K562 (cell line): ENCODE results near the gene KLF13. TPM values are rescaled to one million over a fixed set of nuclear protein-coding genes. Genes with fewer than 3 reads are reported as not detected.

Experiments used
- DIDO1 ChIP-seq: fragments of 450-650 bp; IDR thresholded peaks from 2 replicates; pipeline ENCODE4 v1.6.1; 2016; ENCODE audit warnings: low read depth, missing biosample characterization, missing genetic modification characterization
- ERF ChIP-seq: fragments of 450-650 bp; formaldehyde crosslinking; IDR thresholded peaks from 2 replicates; pipeline ENCODE4 v1.4.0; 2020; ENCODE audit warnings: mild to moderate bottlenecking, mixed read lengths
- FOXP1 ChIP-seq: sonication (generic); formaldehyde crosslinking; IDR thresholded peaks from 2 replicates; pipeline ENCODE4 v1.8.0; 2022; ENCODE audit warnings: mild to moderate bottlenecking, missing genetic modification reagents
- GABPB1 ChIP-seq: sonication (generic); formaldehyde crosslinking; IDR thresholded peaks from 2 replicates; pipeline ENCODE4 v1.8.0; 2022; ENCODE audit warnings: mild to moderate bottlenecking, missing genetic modification reagents
- NEUROD1 ChIP-seq: fragments of 150-350 bp; IDR thresholded peaks from 2 replicates; pipeline ENCODE4 v1.6.1; 2014; ENCODE audit warnings: borderline replicate concordance, low read length, low read depth; ENCODE audit not compliant: partially characterized antibody
- NR2F6 ChIP-seq: fragments of 450-650 bp; formaldehyde crosslinking; IDR thresholded peaks from 2 replicates; pipeline ENCODE4 v1.4.0; 2020; ENCODE audit warnings: mild to moderate bottlenecking
- POLR2A ChIP-seq: fragments of 450-650 bp; conservative IDR thresholded peaks from 2 replicates; pipeline ENCODE4 v1.6.1; 2016
- POLR3A ChIP-seq: IDR thresholded peaks from 2 replicates; pipeline ENCODE4 v1.6.1; 2011; ENCODE audit warnings: borderline replicate concordance, mild to moderate bottlenecking, moderate library complexity; ENCODE audit not compliant: insufficient read length, insufficient read depth; ENCODE audit errors: extremely low read depth
- RBBP5 ChIP-seq: fragments of 200-600 bp; sonication (generic); IDR thresholded peaks from 2 replicates; pipeline ENCODE4 v1.6.1; 2012; ENCODE audit warnings: borderline replicate concordance, mild to moderate bottlenecking, low read length, control low read depth, inconsistent platforms; ENCODE audit not compliant: insufficient read depth, poor library complexity, severe bottlenecking
- TFE3 ChIP-seq: fragments of 450-650 bp; formaldehyde crosslinking; IDR thresholded peaks from 2 replicates; pipeline ENCODE4 v1.4.0; 2020; ENCODE audit warnings: mild to moderate bottlenecking, mixed read lengths
- TGIF2 ChIP-seq: sonication (generic); formaldehyde crosslinking; IDR thresholded peaks from 2 replicates; pipeline ENCODE4 v1.8.1; 2022; ENCODE audit warnings: mild to moderate bottlenecking, missing genetic modification reagents, moderate library complexity
- TOE1 ChIP-seq, 2 experiments: fragments of 450-650 bp in 1 of 2; sonication (generic) in 1 of 2; formaldehyde crosslinking in 1 of 2; IDR thresholded peaks; 2 replicates each; pipeline versions ENCODE4 v1.7.1 to v1.8.0; 2016 to 2022; ENCODE audit warnings: borderline replicate concordance in 2 of 2, mild to moderate bottlenecking in 2 of 2, antibody characterized with exemption in 1 of 2, inconsistent platforms in 1 of 2, low read depth in 1 of 2, missing genetic modification reagents in 1 of 2, moderate library complexity in 1 of 2
- U2AF2 ChIP-seq: fragments of 200-400 bp; formaldehyde crosslinking; optimal IDR thresholded peaks from 2 replicates; pipeline ENCODE3; 2017; ENCODE audit warnings: low read depth, mild to moderate bottlenecking, low read length
- ZBTB11 ChIP-seq, 3 experiments: fragments of 200-800 bp in 1 of 3; fragments of 250-450 bp in 1 of 3; fragments of 450-650 bp in 1 of 3; sonication (Bioruptor Pico) in 1 of 3; sonication (Bioruptor generic) in 1 of 3; formaldehyde crosslinking in 1 of 3; IDR thresholded peaks; 2 replicates each; pipeline versions ENCODE4 v1.6.1 to v1.8.0; 2016 to 2022; ENCODE audit warnings: mild to moderate bottlenecking in 2 of 3, missing genetic modification characterization in 2 of 3, missing compliant biosample characterization in 1 of 3, moderate library complexity in 1 of 3
- ZNF3 ChIP-seq: fragments of 250-450 bp; sonication (Bioruptor Pico); IDR thresholded peaks from 2 replicates; pipeline ENCODE4 v1.5.0; 2021; ENCODE audit warnings: mild to moderate bottlenecking, moderate library complexity
- polyA plus RNA-seq, 8 experiments: library from polyadenylated mRNA; depleted of rRNA in 4 of 8; stranded (reverse) in 5 of 8; unstranded in 3 of 8; fragments of >200 nt; fragmentation: Nextera tagmentation in 2 of 8; fragmentation: Illumina TruSeq in 1 of 8; extraction: Ambion mirVana in 2 of 8; extraction: Trizol in 1 of 8; gene quantifications; 2 replicates each; pipeline versions ENCODE4 v1.2.1 to v1.2.3, GENCODE V29; 2011 to 2014; ENCODE audit warnings: inconsistent platforms in 1 of 8, missing spikeins in 1 of 8
- total RNA-seq, 7 experiments: library from RNA; depleted of rRNA in 6 of 7; stranded (reverse); fragments of >200 nt in 6 of 7; fragmentation: Illumina TruSeq in 2 of 7; extraction: Trizol in 2 of 7; gene quantifications; 2 replicates each; pipeline versions ENCODE4 v1.2.1 to v1.2.3, GENCODE V29; 2011 to 2021; ENCODE audit warnings: low replicate concordance in 1 of 7
- TF ChIP-seq, protein P1 (sequence below): fragments of 450-650 bp; IDR thresholded peaks from 2 replicates; pipeline ENCODE4 v1.7.1; 2018; ENCODE audit warnings: mild to moderate bottlenecking, low read depth; ENCODE audit not compliant: partially characterized antibody
- TF ChIP-seq, protein P2 (sequence below): fragments of 450-650 bp; IDR thresholded peaks from 2 replicates; pipeline ENCODE4 v1.6.1; 2017; ENCODE audit warnings: mild to moderate bottlenecking, moderate library complexity

The KLF13 gene
- total and polyA plus RNA-seq, 9 of the 15 experiments (the other 6 are each of a cell fraction or from before 2014, with no cell fraction given), result 1.8 to 10.5 (median 4.8) TPM

DNA sequence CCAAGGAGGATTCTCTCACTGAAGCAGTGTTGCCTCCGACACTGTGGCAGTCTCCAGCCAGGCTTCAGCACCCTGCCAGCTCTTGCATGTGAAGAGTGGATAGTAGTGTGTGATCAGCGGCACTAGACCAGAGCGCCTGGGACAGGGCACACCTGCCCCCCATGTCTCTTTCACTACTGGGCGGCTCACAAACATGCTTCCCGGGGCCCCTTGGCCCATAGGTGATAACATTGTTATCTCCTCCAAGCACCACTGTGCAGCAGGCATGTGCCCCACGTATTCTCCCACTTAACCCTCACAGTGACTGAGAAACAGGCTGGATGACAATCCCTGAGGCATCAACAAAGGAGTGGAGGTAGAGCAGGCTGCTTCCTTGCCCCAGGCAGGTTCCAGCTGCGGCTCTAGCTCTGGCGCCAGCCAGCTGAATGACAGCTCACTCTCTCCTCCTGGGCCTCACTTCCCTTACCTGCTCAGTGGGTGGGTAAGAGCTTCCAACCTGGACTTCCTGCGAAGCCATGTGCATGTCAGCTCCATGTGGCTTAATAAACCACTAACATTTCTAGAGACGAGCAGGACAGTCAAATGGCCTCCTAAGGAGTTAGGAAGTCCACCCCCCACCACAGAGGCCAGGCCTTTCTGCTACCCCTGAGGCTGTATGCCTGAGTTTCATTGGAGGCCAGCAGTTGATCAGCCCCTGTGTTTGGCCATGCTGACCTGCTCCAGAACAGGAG, 37.8 kb downstream of the KLF13 start (continued):
- TF ChIP-seq, protein P1, sequence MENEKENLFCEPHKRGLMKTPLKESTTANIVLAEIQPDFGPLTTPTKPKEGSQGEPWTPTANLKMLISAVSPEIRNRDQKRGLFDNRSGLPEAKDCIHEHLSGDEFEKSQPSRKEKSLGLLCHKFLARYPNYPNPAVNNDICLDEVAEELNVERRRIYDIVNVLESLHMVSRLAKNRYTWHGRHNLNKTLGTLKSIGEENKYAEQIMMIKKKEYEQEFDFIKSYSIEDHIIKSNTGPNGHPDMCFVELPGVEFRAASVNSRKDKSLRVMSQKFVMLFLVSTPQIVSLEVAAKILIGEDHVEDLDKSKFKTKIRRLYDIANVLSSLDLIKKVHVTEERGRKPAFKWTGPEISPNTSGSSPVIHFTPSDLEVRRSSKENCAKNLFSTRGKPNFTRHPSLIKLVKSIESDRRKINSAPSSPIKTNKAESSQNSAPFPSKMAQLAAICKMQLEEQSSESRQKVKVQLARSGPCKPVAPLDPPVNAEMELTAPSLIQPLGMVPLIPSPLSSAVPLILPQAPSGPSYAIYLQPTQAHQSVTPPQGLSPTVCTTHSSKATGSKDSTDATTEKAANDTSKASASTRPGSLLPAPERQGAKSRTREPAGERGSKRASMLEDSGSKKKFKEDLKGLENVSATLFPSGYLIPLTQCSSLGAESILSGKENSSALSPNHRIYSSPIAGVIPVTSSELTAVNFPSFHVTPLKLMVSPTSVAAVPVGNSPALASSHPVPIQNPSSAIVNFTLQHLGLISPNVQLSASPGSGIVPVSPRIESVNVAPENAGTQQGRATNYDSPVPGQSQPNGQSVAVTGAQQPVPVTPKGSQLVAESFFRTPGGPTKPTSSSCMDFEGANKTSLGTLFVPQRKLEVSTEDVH, result no peak
- no peak for TF ChIP-seq ZNF3 (CRISPR knock-in tag)
- TF ChIP-seq TGIF2, result no peak
- 0 out of 6 replicates have a peak, but pooled peaks of 1 of the 3 experiments have one; percentile 40 for TF ChIP-seq ZBTB11 (CRISPR knock-in tag; IDR thresholded peaks at IDR 0.05)
- TF ChIP-seq, protein P2, sequence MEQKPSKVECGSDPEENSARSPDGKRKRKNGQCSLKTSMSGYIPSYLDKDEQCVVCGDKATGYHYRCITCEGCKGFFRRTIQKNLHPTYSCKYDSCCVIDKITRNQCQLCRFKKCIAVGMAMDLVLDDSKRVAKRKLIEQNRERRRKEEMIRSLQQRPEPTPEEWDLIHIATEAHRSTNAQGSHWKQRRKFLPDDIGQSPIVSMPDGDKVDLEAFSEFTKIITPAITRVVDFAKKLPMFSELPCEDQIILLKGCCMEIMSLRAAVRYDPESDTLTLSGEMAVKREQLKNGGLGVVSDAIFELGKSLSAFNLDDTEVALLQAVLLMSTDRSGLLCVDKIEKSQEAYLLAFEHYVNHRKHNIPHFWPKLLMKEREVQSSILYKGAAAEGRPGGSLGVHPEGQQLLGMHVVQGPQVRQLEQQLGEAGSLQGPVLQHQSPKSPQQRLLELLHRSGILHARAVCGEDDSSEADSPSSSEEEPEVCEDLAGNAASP, result no peak
- TF ChIP-seq GABPB1 (CRISPR knock-in tag), result no peak
- no peak for TF ChIP-seq POLR2A
- TF ChIP-seq NEUROD1, result no peak
- TF ChIP-seq RBBP5, result no peak
- no peak for TF ChIP-seq TFE3
- no peak for TF ChIP-seq FOXP1 (CRISPR knock-in tag)
- no peak for TF ChIP-seq ERF (CRISPR knock-in tag)
- TF ChIP-seq U2AF2, result no peak
- no peak for TF ChIP-seq DIDO1 (tag)
- no peak for TF ChIP-seq NR2F6 (CRISPR knock-in tag)
- no peak for TF ChIP-seq TOE1 (IDR thresholded peaks at IDR 0.05; ENCODE audit: borderline replicate concordance)
- no peak for TF ChIP-seq TOE1 (CRISPR knock-in tag; IDR thresholded peaks at IDR 0.05; ENCODE audit: borderline replicate concordance, low read depth)
- no peak for TF ChIP-seq POLR3A
